Prostate gland (tissue), 2 donors: ENCODE measurements around the gene SOX11. TPM values are rescaled to one million over a fixed set of nuclear protein-coding genes. Genes with fewer than 3 reads are reported as not detected.

Experiments
- DNase-seq: peaks from one replicate; pipeline ENCODE4 v3.0.0-alpha.2; 2019; ENCODE audit warnings: low spot score
- H3K27ac ChIP-seq, 2 donors: fragments of 200-600 bp; sonication (generic); 2 replicates each; pipeline ENCODE4 v1.5.1; 2017 to 2019
- H3K27me3 ChIP-seq: fragments of 200-600 bp; sonication (generic); replicated peaks from 2 replicates; pipeline ENCODE4 v1.5.1; 2019; ENCODE audit not compliant: insufficient read depth
- H3K36me3 ChIP-seq, 2 donors: fragments of 200-600 bp; sonication (generic); 1 replicate in 1 of 2; 2 replicates in 1 of 2; pipeline versions ENCODE4 v1.5.1 to v1.8.1; 2017 to 2019
- H3K4me1 ChIP-seq: fragments of 200-600 bp; sonication (generic); replicated peaks from 2 replicates; pipeline ENCODE4 v1.5.1; 2019
- H3K4me3 ChIP-seq, 2 donors: fragments of 200-600 bp; sonication (generic); 2 replicates each; pipeline ENCODE4 v1.5.1; 2017 to 2019
- H3K9me3 ChIP-seq: fragments of 200-600 bp; sonication (generic); 2 replicates; pipeline ENCODE4 v1.5.1; 2017
- CTCF ChIP-seq, 4 experiments: fragments of 200-600 bp in 2 of 4; fragments of 450-650 bp in 2 of 4; sonication (generic) in 2 of 4; IDR thresholded peaks; 1 replicate in 3 of 4; 2 replicates in 1 of 4; pipeline ENCODE4 v1.5.1; 2016 to 2019; ENCODE audit warnings: antibody characterized with exemption in 4 of 4, mild to moderate bottlenecking in 2 of 4, moderate library complexity in 2 of 4
- POLR2A ChIP-seq: fragments of 450-650 bp; IDR thresholded peaks from one replicate; pipeline ENCODE4 v1.6.1; 2016; ENCODE audit warnings: antibody characterized with exemption, mild to moderate bottlenecking
- POLR2AphosphoS5 ChIP-seq: sonication (generic); formaldehyde crosslinking; IDR thresholded peaks from one replicate; pipeline ENCODE4 v1.6.1; 2017; ENCODE audit warnings: antibody characterized with exemption
- WGBS: methylation state at CpG from one replicate; pipeline ENCODE4 v1.1.5; 2018; 5-methylcytosine and 5-hydroxymethylcytosine counted together
- intact Hi-C: fragments of 100-400 bp; cut with DNase I; formaldehyde crosslinking; loops from one replicate; pipeline ENCODE4 v1.14.2; 2022
- total RNA-seq, 2 donors: library from RNA; depleted of rRNA; stranded (reverse); fragments of >200 nt; gene quantifications; one replicate each; pipeline ENCODE4 v1.1.0, GENCODE V29; 2016

The SOX11 gene
- total RNA-seq, 2 donors from 2014 or later = not detected

- WGBS = 48% methylated on average over 6 of the region's 6 CpGs
- Histone ChIP-seq H3K4me1 (no peaks in the 10 kb centered on the region), H3K27ac (no peak overlapping the region), H3K4me3 (no peak overlapping the region), H3K27me3 (peaks cover 3% of the 10 kb centered on the region), H3K36me3 (no peaks in the 10 kb centered on the region), H3K9me3 (no peaks in the 10 kb centered on the region)
- DNase-seq = no peak
- intact Hi-C loops = no loop called here
- TF ChIP-seq CTCF (IDR thresholded peaks at IDR 0.05) (no peak), POLR2A (no peak), POLR2AphosphoS5 (no peak)
These were observed 49.9 kb downstream of the SOX11 start for GRCh38 chr2:5742126-5742525.

- intact Hi-C loops = no loop called here
These were observed 56.2 kb downstream of the SOX11 start for GRCh38 chr2:5748391-5748790.

GRCh38 chr2:5748946-5749345 lies 56.8 kb downstream of the SOX11 start:
- no peak for DNase-seq
- H3K27me3 ChIP-seq = no peaks in the 10 kb centered on the region
- H3K4me1 ChIP-seq = no peaks in the 10 kb centered on the region
- TF ChIP-seq POLR2AphosphoS5 = no peak
- TF ChIP-seq CTCF (IDR thresholded peaks at IDR 0.05) = no peak
- TF ChIP-seq POLR2A = no peak
- H3K27ac ChIP-seq = no peak overlapping the region
- H3K36me3 ChIP-seq = no peaks in the 10 kb centered on the region
- intact Hi-C loops = no loop called here
- H3K9me3 ChIP-seq = no peaks in the 10 kb centered on the region
- 86% methylated on average over 4 of the region's 4 CpGs for WGBS
- no peak overlapping the region for H3K4me3 ChIP-seq

More at GRCh38 chr2:5748391-5748790, 56.2 kb downstream of the SOX11 start:
- Histone ChIP-seq H3K9me3 (no peaks in the 10 kb centered on the region), H3K27me3 (no peaks in the 10 kb centered on the region), H3K4me1 (no peaks in the 10 kb centered on the region), H3K4me3 (no peak overlapping the region), H3K36me3 (no peaks in the 10 kb centered on the region), H3K27ac (no peak overlapping the region)
- no peak for DNase-seq
- no peak for TF ChIP-seq POLR2AphosphoS5
- TF ChIP-seq CTCF (IDR thresholded peaks at IDR 0.05) = no peak
- TF ChIP-seq POLR2A = no peak
- 100% methylated on average over 2 of the region's 2 CpGs for WGBS

- H3K27me3 ChIP-seq = no peaks in the 10 kb centered on the region
- H3K27ac ChIP-seq = no peak overlapping the region
- 60% methylated on average over 8 of the region's 8 CpGs for WGBS
- intact Hi-C loops = no loop called here
- no peaks in the 10 kb centered on the region for H3K9me3 ChIP-seq
- H3K4me3 ChIP-seq = no peak overlapping the region
- peak; percentile 53 for DNase-seq
- TF ChIP-seq POLR2AphosphoS5 = no peak
- TF ChIP-seq POLR2A = no peak
- TF ChIP-seq CTCF (IDR thresholded peaks at IDR 0.05) = no peak
- H3K4me1 ChIP-seq = no peaks in the 10 kb centered on the region
- no peaks in the 10 kb centered on the region for H3K36me3 ChIP-seq
These were observed 57.2 kb downstream of the SOX11 start for GRCh38 chr2:5749347-5749746.
